Astrocyte of the spinal cord (primary cell): ENCODE data around the gene IL2RG.

Experiments used
- DNase-seq: peaks from one replicate; pipeline ENCODE4 v3.0.0; 2011; ENCODE audit warnings: low read depth, low spot score
- H3K4me3 ChIP-seq: 2 replicates; pipeline ENCODE4 v1.5.1; 2011; ENCODE audit warnings: low read depth, mild to moderate bottlenecking, low read length, moderate library complexity
- in situ Hi-C: cut with HindIII; loops from 2 replicates; pipeline ENCODE4 v1.10.0; 2017; ENCODE audit warnings: low sequenced_read_pairs
- TF ChIP-seq, protein P1 (sequence below): IDR thresholded peaks from 2 replicates; pipeline ENCODE4 v1.5.1; 2012; ENCODE audit warnings: low read depth, mild to moderate bottlenecking, low read length, inconsistent platforms

Gene IL2RG

DNA sequence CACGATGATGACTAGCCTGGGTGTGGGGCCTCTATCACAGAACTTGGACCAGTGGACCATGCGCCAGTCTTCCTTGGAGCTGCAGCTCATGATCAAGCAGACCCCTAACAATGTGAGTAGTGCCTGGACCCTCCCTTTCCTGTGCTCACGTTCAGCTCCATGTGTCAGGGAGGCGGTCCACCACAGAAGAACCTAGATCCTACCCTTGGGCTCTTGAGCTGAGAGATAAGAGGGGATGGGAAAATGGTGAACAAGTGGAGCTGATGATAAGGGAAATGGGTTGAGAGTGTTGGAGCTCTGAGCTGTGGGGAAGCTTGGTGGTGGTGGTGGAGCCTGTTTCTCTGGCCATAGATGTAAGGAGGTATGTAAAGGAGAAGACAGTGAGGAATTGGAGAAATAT lies 20.1 kb upstream of the IL2RG start:
- in situ Hi-C loops: no loop called here
- no peak for DNase-seq
- H3K4me3 ChIP-seq: no peak overlapping the region
- TF ChIP-seq, protein P1, sequence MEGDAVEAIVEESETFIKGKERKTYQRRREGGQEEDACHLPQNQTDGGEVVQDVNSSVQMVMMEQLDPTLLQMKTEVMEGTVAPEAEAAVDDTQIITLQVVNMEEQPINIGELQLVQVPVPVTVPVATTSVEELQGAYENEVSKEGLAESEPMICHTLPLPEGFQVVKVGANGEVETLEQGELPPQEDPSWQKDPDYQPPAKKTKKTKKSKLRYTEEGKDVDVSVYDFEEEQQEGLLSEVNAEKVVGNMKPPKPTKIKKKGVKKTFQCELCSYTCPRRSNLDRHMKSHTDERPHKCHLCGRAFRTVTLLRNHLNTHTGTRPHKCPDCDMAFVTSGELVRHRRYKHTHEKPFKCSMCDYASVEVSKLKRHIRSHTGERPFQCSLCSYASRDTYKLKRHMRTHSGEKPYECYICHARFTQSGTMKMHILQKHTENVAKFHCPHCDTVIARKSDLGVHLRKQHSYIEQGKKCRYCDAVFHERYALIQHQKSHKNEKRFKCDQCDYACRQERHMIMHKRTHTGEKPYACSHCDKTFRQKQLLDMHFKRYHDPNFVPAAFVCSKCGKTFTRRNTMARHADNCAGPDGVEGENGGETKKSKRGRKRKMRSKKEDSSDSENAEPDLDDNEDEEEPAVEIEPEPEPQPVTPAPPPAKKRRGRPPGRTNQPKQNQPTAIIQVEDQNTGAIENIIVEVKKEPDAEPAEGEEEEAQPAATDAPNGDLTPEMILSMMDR: no peak

DNA sequence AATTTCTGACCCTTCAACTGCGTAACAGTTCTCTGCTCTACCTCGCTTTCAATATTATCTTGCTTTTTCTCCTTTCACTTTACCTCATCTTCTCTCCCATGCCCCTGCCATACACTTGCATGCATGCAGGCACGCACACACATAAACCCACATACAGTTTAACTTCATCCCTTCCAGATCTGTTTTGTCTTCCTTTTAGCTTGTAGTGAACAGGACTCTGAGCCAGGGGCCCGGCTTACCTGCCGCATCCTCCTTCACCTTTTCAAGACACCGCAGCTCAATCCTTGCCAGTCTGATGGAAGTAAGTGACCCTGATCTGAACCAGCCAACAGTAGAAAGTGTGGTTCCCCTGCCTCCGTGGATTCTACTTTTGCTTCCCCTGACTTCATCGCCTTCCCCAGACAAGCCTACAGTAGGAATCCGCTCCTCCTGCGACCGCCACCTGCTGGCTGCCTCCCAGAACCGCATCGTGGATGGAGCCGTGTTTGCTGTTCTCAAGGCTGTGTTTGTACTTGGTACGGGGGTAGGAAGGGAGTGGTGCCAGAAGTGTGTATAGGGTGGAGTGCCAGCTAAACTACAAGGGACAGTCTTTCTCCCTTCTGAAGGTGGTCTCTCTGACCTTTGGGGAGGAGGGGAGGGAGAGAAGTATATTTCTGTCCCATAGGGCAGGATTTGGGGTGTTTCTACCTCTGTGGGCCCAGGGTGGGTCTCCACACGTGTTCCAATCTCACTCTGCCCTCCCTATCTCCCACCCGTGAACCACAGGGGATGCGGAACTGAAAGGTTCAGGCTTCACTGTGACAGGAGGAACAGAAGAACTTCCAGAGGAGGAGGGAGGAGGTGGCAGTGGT lies 17.8 kb upstream of the IL2RG start:
- TF ChIP-seq, protein P1: peak; percentile 81
- peak; percentile 52 for DNase-seq
- no peak overlapping the region for H3K4me3 ChIP-seq
- in situ Hi-C loops: no loop called here

DNA sequence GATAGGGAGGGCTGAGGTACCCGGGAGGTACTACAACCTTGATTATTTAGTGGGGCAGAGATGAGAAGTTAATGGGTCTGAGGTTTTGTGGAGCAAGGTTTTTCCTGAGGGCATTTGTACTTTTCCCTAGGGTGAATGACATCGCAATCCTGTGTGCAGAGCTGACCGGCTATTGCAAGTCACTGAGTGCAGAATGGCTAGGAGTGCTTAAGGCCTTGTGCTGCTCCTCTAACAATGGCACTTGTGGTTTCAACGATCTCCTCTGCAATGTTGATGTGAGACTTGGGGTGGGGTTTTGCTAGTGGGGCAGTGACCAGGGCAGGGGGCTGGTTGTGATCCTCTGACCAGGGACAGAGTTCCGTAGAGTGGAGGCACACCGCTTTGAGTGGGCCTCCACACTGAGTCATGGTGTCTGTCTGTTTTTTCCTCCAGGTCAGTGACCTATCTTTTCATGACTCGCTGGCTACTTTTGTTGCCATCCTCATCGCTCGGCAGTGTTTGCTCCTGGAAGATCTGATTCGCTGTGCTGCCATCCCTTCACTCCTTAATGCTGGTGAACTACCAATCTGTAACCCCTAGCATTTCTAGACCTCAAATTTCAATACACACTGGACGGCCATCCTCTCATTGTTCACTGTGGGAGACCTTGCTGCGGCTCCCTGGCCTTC lies 16.9 kb upstream of the IL2RG start:
- in situ Hi-C loops: no loop called here
- H3K4me3 ChIP-seq: no peak overlapping the region
- no peak for DNase-seq
- TF ChIP-seq, protein P1: no peak

DNA sequence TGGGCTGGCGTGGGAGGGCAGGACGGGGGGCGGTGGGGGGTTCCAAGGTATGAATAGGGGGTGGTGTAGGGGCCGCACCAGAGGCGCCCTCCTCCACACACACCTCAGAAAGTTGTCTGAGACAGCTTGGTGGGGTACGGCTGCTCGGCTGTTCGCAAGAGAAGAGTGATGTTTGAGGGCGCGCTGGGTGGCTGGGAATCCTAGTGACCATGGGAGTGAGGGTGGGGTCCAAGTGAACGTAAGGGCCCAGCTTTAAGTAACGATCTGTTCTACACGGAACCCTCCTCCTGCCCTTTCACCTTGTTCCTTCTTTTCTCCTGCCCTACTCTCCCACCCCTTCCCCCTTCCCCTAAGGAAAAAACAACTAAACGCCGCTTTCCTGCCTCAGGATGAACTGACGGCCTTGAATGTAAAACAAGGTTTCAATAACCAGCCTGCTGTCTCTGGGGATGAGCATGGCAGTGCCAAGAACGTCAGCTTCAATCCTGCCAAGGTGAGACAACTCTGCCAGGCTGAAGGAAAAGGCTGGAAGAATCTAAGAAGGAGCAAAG lies 7.7 kb upstream of the IL2RG start:
- in situ Hi-C loops: no loop called here
- H3K4me3 ChIP-seq: peak overlapping the region; percentile 68
- TF ChIP-seq, protein P1: no peak
- no peak for DNase-seq

DNA sequence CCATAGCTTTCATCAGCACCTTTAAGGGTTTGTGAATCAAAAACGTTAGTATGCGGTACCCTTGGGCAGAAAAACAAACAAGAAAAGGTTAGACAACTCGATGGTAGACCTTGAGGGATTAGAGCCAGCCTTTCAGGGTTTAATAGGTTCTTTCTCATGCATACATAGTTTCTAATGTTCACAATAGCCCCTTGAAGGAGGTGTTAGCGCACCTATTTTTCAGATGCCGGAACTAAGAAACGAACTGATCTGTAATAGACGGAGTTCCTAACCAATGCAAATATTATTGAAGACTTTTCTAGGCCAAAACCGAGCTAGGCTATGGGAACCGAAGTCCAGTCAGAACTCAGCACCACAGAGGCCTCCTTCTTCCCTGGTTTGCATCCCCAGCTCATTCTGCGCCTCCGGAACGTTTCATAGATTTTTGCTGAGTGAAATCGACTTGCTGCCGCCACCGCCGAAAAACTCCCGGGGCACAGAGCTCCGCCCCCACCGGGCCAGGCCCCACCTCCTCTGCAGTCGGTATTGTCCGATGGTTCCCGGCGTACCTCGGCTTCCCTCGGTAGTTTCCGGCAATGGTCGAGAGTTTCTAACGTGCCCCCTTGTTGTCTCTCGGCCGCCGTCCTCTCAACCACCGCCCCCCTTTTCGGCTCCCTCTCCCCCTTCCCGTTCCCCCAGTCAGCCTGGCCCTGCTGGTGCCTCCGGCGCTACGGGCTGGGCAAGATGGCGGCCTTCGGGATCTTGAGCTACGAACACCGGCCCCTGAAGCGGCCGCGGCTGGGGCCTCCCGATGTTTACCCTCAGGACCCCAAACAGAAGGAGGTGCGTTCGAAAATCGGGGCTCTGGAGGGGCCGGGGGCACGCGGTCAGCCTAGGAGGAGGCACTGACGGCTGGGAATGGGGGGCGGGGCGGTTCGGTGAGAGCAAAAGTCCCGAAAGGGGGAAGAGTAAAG lies 6.9 kb upstream of the IL2RG start, which contains the start of gene MED12:
Gene MED12 (plus strand): TSS at position 565 of the 953 bp plus-strand sequence. CDS start 159 bp downstream, at position 724.
- TF ChIP-seq, protein P1: no peak
- H3K4me3 ChIP-seq: peak within 1 kb of the TSS; percentile 68
- in situ Hi-C loops: no loop called here
- peak; percentile 78 for DNase-seq

DNA sequence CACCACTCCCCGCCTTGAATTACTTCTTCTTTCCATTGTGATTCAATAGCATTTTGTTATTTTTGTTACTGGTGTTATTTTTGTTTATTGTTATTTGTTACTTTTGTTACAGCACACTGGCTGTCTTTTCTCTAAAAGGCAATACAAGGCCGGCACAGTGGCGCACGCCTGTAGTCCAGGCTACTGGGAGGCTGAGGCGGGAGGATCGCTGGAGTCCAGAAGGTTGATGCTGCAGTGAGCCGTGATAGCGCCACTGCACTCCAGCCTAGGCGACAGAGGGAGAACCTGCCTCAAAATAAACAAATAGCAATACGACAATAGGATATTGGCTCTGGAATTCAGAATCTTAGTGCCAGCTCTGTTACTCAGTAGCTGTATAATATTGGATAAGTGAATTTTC lies 6.0 kb upstream of the IL2RG start:
- no peak for DNase-seq
- TF ChIP-seq, protein P1: no peak
- in situ Hi-C loops: no loop called here
- H3K4me3 ChIP-seq: no peak overlapping the region
